ENCODE data around the gene JTB.

DNA sequence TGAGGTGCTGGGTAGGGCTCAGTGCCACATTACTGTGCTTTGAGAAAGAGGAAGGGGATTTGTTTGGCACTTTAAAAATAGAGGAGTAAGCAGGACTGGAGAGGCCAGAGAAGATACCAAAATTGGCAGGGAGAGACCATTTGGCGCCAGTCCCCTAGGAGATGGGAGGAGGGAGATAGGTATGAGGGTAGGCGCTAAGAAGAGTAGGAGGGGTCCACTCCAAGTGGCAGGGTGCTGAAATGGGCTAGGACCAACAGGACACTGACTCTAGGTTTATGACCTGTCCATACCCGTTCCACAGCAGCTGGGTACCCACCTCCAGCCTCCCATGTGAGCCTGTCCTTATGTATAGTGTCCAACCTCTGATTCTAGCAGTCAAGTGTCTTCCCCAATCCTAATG, 18.0 kb downstream of the JTB start:
- no peak for TF ChIP-seq CTCF (IDR thresholded peaks at IDR 0.05)
- no peak for TF ChIP-seq POLR2A (IDR thresholded peaks at IDR 0.05)
